ENCODE results near the gene POT1.

DNA sequence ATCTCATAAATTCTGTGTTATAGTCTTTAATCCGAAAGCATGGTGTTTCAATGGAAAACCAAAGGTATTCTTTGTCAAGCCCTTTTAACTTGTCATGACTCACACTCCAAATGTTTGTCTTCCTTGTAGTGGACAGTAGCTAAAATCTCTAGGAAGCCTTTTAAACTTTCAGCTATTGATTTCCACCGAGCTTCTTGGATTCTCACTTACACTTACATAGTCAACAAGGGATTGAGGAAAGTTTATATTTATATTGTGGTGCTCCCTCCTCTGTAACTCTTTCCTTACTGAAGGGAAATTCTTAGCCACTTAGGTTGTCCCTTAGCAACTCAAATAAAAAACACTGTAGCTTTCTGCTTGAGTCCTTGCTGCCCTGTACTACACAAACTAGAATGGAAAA is 132.9 kb downstream of the POT1 start:
- TF ChIP-seq, protein P1, sequence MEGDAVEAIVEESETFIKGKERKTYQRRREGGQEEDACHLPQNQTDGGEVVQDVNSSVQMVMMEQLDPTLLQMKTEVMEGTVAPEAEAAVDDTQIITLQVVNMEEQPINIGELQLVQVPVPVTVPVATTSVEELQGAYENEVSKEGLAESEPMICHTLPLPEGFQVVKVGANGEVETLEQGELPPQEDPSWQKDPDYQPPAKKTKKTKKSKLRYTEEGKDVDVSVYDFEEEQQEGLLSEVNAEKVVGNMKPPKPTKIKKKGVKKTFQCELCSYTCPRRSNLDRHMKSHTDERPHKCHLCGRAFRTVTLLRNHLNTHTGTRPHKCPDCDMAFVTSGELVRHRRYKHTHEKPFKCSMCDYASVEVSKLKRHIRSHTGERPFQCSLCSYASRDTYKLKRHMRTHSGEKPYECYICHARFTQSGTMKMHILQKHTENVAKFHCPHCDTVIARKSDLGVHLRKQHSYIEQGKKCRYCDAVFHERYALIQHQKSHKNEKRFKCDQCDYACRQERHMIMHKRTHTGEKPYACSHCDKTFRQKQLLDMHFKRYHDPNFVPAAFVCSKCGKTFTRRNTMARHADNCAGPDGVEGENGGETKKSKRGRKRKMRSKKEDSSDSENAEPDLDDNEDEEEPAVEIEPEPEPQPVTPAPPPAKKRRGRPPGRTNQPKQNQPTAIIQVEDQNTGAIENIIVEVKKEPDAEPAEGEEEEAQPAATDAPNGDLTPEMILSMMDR (IDR thresholded peaks at IDR 0.05): no peak
- no peak for TF ChIP-seq POLR2A (IDR thresholded peaks at IDR 0.05)

All from tibial nerve (tissue), 3 donors.